GM15510 (cell line): ENCODE data around the gene NBAS.

Experiments
- POLR2A ChIP-seq: IDR thresholded peaks from 3 replicates; pipeline ENCODE4 v1.6.1; 2011; ENCODE audit warnings: borderline replicate concordance; ENCODE audit not compliant: insufficient read length; ENCODE audit errors: extremely low read depth

NBAS gene

DNA sequence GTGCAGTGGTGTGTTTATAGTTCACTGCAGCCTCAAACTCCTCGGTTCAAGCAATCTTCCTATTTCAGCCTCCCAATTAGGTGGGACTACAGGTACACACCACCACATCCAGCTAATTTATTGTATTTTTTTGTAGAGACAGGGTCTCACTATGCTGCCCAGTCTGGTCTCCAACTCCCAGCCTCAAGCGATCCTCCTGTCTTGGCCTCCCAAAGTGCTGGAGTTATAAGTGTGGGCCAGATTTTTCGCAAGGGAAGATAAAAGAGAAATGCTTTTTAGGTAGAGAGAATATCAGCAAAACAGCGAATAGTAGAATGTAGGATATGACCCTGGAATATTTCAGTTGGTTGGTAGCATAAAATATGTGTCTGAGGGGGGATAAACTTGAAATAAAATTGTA is 34.8 kb upstream of the NBAS start:
- no peak for TF ChIP-seq POLR2A

DNA sequence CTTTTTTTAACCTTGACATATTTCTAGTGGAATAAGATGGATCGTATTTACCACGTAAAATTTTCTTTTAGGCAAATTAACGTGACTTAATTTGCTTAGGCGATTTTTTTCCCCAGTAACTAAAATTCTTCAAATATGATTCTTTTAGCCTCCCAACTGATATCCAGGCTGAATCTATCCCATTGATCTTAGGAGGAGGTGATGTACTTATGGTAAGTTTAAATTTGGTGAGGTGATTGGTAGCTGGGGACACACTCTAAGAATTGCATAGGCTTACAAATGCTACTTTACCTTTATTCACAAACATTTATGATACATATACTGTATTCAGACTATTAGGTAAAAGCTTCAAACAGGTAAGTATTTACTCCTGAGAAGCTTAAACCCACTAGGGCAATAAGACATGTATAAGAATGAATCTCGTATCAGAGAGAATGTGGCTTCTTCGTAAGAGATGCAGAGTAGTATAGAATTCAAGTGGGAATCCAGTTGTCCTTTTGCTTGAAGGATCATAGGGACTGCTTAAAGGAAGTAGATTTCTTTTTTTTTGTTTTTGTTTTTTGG is 34.3 kb upstream of the NBAS start:
- no peak for TF ChIP-seq POLR2A

DNA sequence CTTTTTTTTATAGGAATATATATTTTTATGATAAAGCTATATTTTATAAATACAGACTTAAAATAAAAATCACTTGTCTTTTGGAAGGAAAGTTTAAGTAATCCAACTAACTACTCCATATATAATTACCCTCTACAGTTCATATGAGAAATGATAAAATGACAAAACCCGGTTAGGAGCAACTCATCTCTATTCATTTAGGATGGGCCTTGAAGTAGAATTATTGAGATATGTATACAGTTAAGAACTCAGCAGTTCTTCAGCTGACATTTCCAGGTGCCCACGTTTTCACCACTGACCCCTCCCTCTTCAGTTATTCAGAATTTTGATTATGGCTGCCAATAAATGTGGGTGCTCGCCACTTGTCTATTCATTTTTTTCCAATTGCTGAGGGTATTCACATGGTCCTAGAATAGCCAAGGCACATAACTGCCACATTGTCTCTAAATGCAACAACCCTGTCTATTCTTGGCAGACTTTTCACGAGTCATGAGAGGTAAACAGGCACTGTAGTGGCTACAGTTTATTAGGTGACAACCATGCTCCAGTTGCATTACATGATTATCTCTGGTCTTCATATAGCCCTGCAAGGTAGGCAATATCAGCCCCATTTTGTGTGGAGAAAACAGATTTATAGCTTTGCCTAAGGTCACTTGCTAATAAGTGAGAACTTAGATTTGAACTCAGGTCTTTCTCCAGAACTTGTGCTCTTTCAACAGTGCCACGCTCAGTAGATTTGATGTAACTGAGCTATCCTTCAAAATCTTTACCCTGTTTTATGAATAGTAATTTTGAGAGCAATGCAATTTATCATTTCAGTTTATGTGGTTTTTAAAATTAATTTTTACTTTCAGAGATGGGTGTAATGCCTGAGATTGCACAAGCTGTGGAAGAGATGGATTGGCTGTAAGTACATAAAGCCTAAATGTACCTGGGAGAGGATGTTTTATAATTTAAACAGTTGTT is 33.4 kb upstream of the NBAS start:
- no peak for TF ChIP-seq POLR2A

DNA sequence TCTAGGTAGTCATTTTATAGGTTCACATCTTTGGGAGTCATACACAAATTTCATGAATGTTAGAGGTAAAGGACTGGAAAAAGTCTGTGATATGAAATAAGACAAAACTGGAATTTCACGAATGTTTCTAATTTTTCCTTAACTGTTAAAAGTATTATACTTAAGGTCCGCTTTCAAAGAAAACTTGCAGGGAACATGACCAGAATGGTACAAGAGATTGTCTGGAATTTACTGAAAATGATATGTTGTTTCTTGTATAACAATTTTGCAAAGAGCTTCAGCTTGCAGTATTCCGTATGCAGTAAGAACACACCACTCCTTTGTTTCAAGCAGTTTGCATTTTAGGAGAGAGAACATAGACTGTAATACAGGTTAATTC is 32.2 kb upstream of the NBAS start:
- no peak for TF ChIP-seq POLR2A

DNA sequence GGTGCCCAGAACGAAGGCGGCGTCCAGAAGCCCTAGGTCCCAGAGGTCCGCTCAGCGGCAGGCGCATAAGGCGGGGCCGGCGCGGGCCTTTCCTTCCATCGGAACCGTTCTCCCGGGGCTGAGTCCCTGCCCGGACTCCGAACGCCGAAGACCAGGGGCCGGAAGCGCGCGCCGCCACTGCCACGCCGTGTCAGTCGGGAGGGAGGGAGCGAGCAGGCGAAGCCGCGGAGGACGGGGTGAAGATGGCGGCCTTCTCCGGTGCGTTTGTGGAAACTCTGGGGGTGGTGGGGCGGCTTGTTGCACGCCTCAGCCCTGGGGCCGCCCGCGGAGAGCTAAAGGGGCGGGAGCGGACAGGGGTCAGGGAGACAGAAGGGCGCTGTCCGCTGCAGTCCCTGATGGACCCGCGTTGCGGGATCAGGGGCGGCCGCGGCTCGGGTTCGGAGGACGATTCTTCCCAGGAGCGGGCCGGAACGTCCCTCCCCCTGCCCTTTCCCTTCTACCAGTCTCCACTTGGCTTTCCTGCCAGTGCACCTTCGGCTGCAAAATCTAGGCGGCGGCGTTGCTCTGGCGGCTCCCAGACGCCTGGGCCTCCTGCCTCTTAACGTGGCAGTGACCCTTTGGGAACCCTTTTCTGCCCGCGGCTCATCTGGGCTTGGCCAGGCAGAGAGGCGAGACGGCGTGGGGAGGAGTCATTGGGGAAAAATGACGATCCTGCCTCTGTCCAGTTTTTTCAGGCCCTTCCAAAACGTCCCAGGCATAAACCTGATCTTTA is 30.7 kb upstream of the NBAS start, which contains the start of gene DDX1:
Gene DDX1, plus strand, starts transcription at position 177 of the 772 bp plus-strand sequence. Its CDS starts 66 bp downstream, at position 243.
- peak; percentile 90 for TF ChIP-seq POLR2A

DNA sequence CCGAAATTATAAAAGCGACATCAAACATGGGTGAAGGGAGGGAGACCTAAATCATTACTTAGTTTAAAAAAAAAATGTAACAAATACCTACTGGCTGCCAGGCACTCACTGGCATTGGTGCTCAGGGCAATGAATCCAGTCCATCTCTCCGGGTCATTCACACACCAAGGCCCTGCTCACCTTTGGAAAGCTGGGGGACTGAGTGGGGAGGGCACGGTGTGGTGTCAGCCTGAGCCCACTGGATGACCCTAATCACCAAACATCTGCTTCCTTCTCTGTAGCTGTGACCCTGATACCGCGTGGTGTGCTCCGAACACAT is 30.2 kb upstream of the NBAS start:
- no peak for TF ChIP-seq POLR2A

DNA sequence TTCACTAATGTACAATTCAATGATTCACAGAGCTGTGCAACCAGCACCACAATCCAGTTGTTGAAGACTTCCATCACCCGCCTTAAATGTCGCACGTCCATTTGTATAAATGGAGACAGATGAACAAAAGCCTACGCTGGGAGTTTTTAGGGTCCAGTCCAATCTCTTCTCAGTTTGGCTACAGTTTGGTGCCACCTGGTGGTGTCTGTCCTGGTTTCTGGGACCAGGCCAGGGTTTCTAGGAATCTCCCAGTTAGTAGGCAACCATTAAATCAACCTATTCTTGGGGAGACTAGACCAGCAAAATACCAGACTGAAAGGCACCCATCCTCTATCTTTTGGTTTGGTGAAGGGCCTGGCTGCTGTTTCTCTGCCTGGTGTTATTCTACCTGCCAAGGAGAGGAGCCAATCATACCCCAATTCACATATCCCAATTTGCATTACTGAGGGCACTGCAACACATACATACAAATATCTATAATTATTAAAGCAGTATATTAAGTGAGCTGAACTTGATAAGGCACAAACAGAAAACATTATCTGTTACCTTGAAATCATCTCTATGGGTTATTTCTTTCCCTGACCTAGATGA is 27.3 kb upstream of the NBAS start:
- TF ChIP-seq POLR2A, result no peak

DNA sequence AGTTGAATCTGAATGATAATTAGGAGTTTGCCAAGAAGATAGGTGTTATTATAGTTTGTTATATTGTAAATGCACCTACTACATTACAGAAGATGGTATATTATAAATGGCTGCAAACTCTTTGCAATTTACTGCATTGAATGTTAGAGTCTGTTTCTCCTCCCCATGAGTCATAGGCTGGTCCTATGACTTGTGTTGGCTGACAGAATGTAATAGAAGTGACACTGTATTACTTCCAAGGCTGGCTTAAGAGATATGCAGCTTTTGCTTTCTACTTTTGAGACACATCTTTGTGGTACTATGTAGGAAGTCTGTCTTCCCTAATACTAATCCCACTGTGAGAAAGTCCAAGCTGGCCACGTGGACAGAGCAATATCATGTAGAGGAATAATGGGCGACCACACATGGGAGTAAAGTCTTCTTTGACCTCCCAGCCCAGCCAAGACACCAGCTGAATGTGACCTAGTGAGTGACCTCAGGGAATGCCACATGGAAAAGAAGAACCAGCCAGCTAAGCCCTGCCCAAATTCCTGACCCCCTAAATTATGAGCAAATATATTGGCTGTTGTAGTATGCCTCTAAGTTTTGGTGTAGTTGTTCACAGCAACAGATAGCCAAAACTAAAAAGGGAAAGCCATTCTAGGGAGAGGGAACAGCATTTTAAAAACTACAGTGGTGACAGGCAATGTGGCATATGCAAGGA is 23.8 kb upstream of the NBAS start:
- no peak for TF ChIP-seq POLR2A

DNA sequence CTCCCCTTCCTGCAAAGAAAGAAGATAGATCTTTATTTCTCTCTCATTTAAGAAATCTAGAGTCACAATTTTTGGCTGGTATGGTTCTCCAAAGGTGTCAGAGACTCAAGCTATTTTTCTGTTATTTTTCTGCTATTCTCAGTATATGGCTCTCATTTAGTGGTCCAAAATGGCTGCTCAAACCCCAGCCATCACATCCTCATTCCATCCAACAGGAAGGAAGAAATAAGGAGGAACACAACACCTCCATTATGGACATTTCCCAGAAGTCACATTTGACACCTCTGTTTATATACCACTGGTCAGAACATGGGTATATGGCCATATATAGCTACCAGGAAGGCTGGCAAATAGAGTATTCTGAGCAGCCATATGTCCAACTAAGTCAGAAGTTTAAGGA is 23.2 kb upstream of the NBAS start:
- no peak for TF ChIP-seq POLR2A

DNA sequence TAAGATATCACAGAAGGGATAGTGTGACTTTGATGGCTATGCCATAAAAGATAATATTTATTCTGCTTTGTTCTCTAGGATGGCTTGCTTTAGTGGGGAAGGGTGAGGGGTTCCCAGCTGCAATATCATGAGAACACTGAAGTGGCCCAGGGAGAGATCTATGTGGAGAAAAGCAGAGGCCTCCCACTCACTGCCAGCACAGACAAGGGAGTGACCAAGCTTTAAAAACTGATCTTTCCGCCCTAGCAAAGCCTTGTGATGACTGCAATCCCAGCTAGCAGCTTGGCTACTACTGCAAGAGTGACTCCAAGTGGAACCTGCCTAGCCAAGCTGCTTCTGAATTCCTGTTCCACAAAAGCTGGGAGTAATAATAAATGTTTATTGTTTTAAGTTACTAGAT is 22.7 kb upstream of the NBAS start:
- no peak for TF ChIP-seq POLR2A

DNA sequence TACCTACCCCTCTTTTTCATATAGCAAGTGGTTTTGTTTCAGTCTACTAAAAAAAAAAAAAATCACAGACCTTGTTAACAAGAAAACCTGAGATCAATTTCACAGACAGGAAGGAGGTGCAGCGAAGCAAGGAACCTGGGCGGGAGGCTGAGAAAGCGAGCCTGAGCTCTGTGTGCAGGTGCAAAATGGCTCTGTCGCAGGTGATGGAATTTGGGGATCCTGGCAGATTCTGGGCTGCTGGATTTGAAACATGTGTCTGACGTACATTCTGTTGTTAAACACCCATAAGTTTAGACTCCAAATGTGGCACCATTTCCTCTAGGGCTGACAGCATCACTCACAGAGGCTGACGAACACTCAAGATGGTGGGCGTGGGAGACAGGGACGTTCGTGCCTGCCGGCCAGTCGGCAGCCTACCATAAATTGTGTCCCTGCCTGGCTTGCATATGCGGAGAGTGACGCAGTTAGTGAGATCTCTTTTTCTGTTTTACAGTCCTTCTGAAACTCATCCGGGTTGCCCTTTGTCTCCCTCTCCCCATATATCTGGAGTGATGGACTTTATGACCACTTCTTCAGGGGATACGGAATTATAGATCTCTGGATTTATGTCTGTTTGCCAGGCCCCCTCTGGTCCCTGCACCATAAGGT is 21.7 kb upstream of the NBAS start:
- TF ChIP-seq POLR2A, result no peak

DNA sequence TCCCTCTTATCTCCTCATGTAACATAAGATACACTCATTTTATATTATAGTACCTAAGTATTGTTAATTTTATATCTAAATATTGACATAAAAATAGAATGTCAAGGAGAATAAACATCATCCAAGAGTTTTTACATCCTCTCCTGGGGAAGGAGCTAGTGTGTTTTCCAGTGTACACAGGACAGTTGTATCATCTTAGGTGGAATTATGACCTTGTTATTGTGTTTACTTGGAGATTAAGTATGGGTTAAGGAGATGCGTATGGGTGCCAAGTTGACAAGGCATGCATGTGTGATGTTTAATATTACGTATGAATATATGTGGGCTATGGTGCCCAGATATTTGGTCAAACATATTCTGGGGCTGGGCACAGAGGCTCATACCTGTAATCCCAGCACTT is 19.3 kb upstream of the NBAS start:
- no peak for TF ChIP-seq POLR2A

DNA sequence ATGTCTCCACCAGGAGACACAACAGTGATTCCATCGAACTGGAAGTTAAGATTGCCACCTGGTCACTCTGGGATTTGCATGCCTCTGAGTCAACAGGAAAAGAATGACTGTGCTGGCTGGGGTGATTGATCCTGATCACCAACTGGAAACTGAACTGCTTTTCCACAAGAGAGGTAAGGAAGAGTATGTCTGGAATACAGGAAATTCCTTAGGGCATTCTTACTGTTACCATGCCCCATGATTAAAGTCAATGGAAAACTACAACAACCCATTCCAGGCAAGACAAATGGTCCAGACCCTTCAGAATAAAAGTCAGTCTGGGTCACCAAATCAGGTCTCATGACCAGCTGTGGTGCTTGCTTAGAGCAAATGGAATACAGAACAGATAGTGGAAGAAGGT is 18.5 kb upstream of the NBAS start:
- TF ChIP-seq POLR2A, result no peak
